Prostate gland (tissue), 2 donors: ENCODE data around the gene SMYD3. TPM values are rescaled to one million over a fixed set of nuclear protein-coding genes. Genes with fewer than 3 reads are reported as not detected.

Experiments used
- DNase-seq: peaks from one replicate; pipeline ENCODE4 v3.0.0-alpha.2; 2019; ENCODE audit warnings: low spot score
- H3K27ac ChIP-seq, 2 donors: fragments of 200-600 bp; sonication (generic); 2 replicates each; pipeline ENCODE4 v1.5.1; 2017 to 2019
- H3K27me3 ChIP-seq: fragments of 200-600 bp; sonication (generic); replicated peaks from 2 replicates; pipeline ENCODE4 v1.5.1; 2019; ENCODE audit not compliant: insufficient read depth
- H3K36me3 ChIP-seq, 2 donors: fragments of 200-600 bp; sonication (generic); 1 replicate in 1 of 2; 2 replicates in 1 of 2; pipeline versions ENCODE4 v1.5.1 to v1.8.1; 2017 to 2019
- H3K4me1 ChIP-seq: fragments of 200-600 bp; sonication (generic); replicated peaks from 2 replicates; pipeline ENCODE4 v1.5.1; 2019
- H3K4me3 ChIP-seq, 2 donors: fragments of 200-600 bp; sonication (generic); 2 replicates each; pipeline ENCODE4 v1.5.1; 2017 to 2019
- H3K9me3 ChIP-seq: fragments of 200-600 bp; sonication (generic); 2 replicates; pipeline ENCODE4 v1.5.1; 2017
- POLR2A ChIP-seq: fragments of 450-650 bp; IDR thresholded peaks from one replicate; pipeline ENCODE4 v1.6.1; 2016; ENCODE audit warnings: antibody characterized with exemption, mild to moderate bottlenecking
- POLR2AphosphoS5 ChIP-seq: sonication (generic); formaldehyde crosslinking; IDR thresholded peaks from one replicate; pipeline ENCODE4 v1.6.1; 2017; ENCODE audit warnings: antibody characterized with exemption
- WGBS: methylation state at CpG from one replicate; pipeline ENCODE4 v1.1.5; 2018; 5-methylcytosine and 5-hydroxymethylcytosine counted together
- intact Hi-C: fragments of 100-400 bp; cut with DNase I; formaldehyde crosslinking; loops from one replicate; pipeline ENCODE4 v1.14.2; 2022
- total RNA-seq, 2 donors: library from RNA; depleted of rRNA; stranded (reverse); fragments of >200 nt; gene quantifications; one replicate each; pipeline ENCODE4 v1.1.0, GENCODE V29; 2016
- TF ChIP-seq, protein P1 (sequence below), 4 experiments: fragments of 200-600 bp in 2 of 4; fragments of 450-650 bp in 2 of 4; sonication (generic) in 2 of 4; IDR thresholded peaks; 1 replicate in 3 of 4; 2 replicates in 1 of 4; pipeline ENCODE4 v1.5.1; 2016 to 2019; ENCODE audit warnings: antibody characterized with exemption in 4 of 4, mild to moderate bottlenecking in 2 of 4, moderate library complexity in 2 of 4

The SMYD3 gene
- total RNA-seq, 2 donors from 2014 or later, result 19.8 to 23.9 TPM

DNA sequence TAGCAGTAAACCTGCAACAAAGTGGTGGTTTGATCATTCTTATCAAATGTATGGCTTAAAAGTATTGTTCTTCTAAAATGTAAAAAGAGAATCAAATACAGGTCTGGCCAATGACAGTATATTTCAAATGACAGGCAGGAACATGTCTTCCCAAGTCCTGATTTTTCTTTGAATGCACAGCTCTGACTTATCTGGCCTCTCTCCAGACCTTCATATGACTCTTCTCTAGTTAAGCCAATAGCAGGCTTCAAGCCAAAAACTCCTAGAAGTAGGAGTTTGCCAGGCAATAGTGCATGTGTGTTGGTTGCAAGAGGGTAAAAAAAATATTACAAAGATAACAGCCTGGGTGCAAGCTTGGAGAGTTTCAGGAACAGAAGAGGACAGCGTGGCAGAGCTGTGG lies 345.5 kb downstream of the SMYD3 start:
- WGBS, result 81% methylated on average over 1 of the region's 1 CpG

DNA sequence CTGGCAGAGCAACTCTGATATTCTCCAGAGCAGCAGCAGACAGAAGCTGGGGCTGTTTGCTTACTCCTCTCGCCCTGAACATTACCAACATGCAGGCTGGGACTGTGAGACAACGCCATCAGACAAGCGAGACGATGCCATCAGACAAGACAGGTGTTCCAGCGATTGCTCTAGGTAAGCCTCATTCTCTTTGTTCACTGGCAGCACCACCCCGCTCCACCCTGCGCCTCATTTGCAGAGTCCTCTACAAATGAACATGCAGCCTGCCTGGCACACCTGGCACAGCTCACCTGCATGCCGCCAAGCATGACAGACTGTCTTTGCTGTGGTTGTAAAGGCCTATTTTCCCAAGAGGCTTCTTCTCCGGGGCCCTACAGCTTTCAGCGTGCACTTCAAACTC lies 346.2 kb downstream of the SMYD3 start:
- Histone ChIP-seq H3K4me1 (no peaks in the 10 kb centered on the region), H3K27ac (no peak overlapping the region), H3K36me3 (no peaks in the 10 kb centered on the region), H3K4me3 (no peak overlapping the region), H3K27me3 (no peaks in the 10 kb centered on the region), H3K9me3 (no peaks in the 10 kb centered on the region)
- WGBS, result 59% methylated on average over 10 of the region's 10 CpGs
- TF ChIP-seq POLR2A, result no peak
- TF ChIP-seq, protein P1, sequence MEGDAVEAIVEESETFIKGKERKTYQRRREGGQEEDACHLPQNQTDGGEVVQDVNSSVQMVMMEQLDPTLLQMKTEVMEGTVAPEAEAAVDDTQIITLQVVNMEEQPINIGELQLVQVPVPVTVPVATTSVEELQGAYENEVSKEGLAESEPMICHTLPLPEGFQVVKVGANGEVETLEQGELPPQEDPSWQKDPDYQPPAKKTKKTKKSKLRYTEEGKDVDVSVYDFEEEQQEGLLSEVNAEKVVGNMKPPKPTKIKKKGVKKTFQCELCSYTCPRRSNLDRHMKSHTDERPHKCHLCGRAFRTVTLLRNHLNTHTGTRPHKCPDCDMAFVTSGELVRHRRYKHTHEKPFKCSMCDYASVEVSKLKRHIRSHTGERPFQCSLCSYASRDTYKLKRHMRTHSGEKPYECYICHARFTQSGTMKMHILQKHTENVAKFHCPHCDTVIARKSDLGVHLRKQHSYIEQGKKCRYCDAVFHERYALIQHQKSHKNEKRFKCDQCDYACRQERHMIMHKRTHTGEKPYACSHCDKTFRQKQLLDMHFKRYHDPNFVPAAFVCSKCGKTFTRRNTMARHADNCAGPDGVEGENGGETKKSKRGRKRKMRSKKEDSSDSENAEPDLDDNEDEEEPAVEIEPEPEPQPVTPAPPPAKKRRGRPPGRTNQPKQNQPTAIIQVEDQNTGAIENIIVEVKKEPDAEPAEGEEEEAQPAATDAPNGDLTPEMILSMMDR (IDR thresholded peaks at IDR 0.05), result no peak
- TF ChIP-seq POLR2AphosphoS5, result no peak
- no peak for DNase-seq
- intact Hi-C loops, result no loop called here

More for the DNA sequence above, 345.5 kb downstream of the SMYD3 start:
- Histone ChIP-seq H3K27me3 (no peaks in the 10 kb centered on the region), H3K4me3 (no peak overlapping the region), H3K27ac (no peak overlapping the region), H3K36me3 (no peaks in the 10 kb centered on the region), H3K9me3 (no peaks in the 10 kb centered on the region), H3K4me1 (no peaks in the 10 kb centered on the region)
- intact Hi-C loops, result no loop called here
- TF ChIP-seq POLR2A, result no peak
- TF ChIP-seq, protein P1 (IDR thresholded peaks at IDR 0.05), result no peak
- no peak for TF ChIP-seq POLR2AphosphoS5
- no peak for DNase-seq

DNA sequence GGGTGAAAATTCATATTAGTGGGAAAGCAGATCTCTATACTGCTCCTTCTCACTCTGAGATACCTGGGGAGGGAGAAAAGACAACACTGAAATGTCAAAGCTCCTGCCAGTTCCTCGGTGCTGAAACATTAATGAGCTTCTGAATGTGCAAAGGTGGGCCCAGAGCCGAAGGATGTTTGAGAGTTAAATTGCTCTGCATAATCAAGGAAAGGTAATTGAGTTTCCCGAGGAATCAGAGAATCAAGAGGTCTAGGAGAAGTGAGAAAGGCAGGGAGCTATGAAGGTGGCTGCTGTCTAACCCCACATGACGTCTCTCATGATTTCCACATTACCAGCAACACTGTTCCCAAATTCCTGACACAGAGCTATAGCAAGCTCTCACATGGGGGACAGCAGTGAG lies 346.7 kb downstream of the SMYD3 start:
- no peaks in the 10 kb centered on the region for H3K9me3 ChIP-seq
- intact Hi-C loops, result no loop called here
- 69% methylated on average over 4 of the region's 4 CpGs for WGBS
- no peak overlapping the region for H3K27ac ChIP-seq
- no peak overlapping the region for H3K4me3 ChIP-seq
- no peaks in the 10 kb centered on the region for H3K36me3 ChIP-seq
- no peaks in the 10 kb centered on the region for H3K4me1 ChIP-seq
- TF ChIP-seq, protein P1 (IDR thresholded peaks at IDR 0.05), result no peak
- no peak for TF ChIP-seq POLR2AphosphoS5
- no peaks in the 10 kb centered on the region for H3K27me3 ChIP-seq
- no peak for DNase-seq

GRCh38 chr1:246159279-246160227 lies 347.5 kb downstream of the SMYD3 start:
- Histone ChIP-seq H3K27me3 (no peaks in the 10 kb centered on the region), H3K36me3 (no peaks in the 10 kb centered on the region), H3K27ac (no peak overlapping the region), H3K4me1 (no peaks in the 10 kb centered on the region), H3K9me3 (no peaks in the 10 kb centered on the region), H3K4me3 (no peak overlapping the region)
- DNase-seq, result no peak
- TF ChIP-seq POLR2AphosphoS5 (no peak), POLR2A (no peak)
- TF ChIP-seq, protein P1 (IDR thresholded peaks at IDR 0.05), result no peak
- WGBS, result 75% methylated on average over 9 of the region's 9 CpGs
- intact Hi-C loops, result no loop called here

GRCh38 chr1:246158131-246158530 lies 348.9 kb downstream of the SMYD3 start:
- intact Hi-C loops, result no loop called here
- no peaks in the 10 kb centered on the region for H3K36me3 ChIP-seq
- 82% methylated on average over 2 of the region's 2 CpGs for WGBS
- H3K4me3 ChIP-seq, result no peak overlapping the region
- no peaks in the 10 kb centered on the region for H3K9me3 ChIP-seq
- DNase-seq, result no peak
- H3K27ac ChIP-seq, result no peak overlapping the region
- no peaks in the 10 kb centered on the region for H3K27me3 ChIP-seq
- H3K4me1 ChIP-seq, result no peaks in the 10 kb centered on the region
- TF ChIP-seq, protein P1 (IDR thresholded peaks at IDR 0.05), result no peak
- TF ChIP-seq POLR2A, result no peak
- TF ChIP-seq POLR2AphosphoS5, result no peak
